Measurements from ENCODE around the gene FGD3. TPM values are rescaled to one million over a fixed set of nuclear protein-coding genes. Genes with fewer than 3 reads are reported as not detected.

FGD3 gene
- total RNA-seq, 2 donors from 2014 or later: 49.7 to 61.0 TPM

GRCh38 chr9:93025736-93026135 is 78.4 kb downstream of the FGD3 start:
- DNase-seq (ENCODE audit: low spot score in 2 of 2) (no peak), ATAC-seq (no peak)
- Mint-ChIP-seq H3K27ac (peak overlapping the region; percentile 86 to 95), H3K9me3 (no peaks in the 10 kb centered on the region), H3K36me3 (peaks cover 7 to 22% of the 10 kb centered on the region in 2 donors)

DNA sequence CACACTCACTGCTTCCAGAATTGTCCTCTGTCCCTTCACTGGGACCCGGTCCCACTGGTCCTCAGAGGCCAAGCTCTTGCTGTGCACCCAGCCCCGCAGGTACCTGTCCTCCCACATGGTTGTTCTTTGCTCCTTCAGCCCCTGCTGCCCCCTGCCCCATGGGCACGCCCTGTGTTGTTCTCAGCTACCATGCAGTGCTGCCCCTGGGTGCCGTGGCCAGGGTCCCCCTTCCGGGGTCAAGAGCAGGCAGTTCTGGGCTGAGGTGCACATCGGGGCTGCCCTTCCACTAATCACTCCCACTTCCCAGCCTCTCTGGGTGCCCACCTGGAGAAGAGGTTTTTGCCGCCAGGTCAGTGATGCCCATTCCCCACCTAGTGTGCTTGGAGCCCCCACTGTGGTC is 79.3 kb downstream of the FGD3 start:
- DNase-seq (ENCODE audit: low spot score in 2 of 2) (no peak), ATAC-seq (no peak)
- Mint-ChIP-seq H3K27ac (peak overlapping the region; percentile 14 to 86), H3K9me3 (no peaks in the 10 kb centered on the region), H3K36me3 (peaks cover 10 to 25% of the 10 kb centered on the region in 2 donors)

DNA sequence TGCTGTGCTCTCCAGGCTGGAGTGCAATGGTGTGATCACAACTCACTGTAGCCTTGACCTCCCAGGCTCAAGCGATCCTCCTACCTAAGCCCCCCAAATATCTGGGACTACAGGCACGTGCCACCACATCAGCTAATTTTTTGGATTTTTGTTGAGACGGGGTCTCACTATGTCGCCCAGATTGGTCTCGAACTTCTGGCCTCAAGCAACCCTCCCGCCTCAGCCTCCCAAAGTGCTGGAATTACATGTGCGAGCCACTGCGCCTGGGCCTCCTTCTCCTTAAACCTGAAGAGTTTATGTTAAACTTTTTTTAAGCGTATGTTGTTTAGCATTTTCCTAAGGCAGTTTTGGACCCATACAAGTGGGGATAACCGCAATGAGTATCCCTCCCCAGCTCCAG is 80.4 kb downstream of the FGD3 start:
- no peak for DNase-seq (ENCODE audit: low spot score in 2 of 2)
- peaks cover 11 to 20% of the 10 kb centered on the region in 2 donors for H3K36me3 Mint-ChIP-seq
- ATAC-seq: no peak
- no peaks in the 10 kb centered on the region for H3K9me3 Mint-ChIP-seq
- H3K27ac Mint-ChIP-seq: peak overlapping the region; percentile 86 to 98

- no peaks in the 10 kb centered on the region for H3K9me3 Mint-ChIP-seq
- ATAC-seq (peak; percentile 76 to 84), DNase-seq (ENCODE audit: low spot score in 2 of 2) (peak; percentile 44 to 80)
- peak overlapping the region; percentile 86 to 98 for H3K27ac Mint-ChIP-seq
- H3K36me3 Mint-ChIP-seq: peaks cover 11 to 15% of the 10 kb centered on the region in 2 donors
Measured at GRCh38 chr9:93028448-93029006, 81.2 kb downstream of the FGD3 start.

- peaks cover 11 to 15% of the 10 kb centered on the region in 2 donors for H3K36me3 Mint-ChIP-seq
- H3K9me3 Mint-ChIP-seq: no peaks in the 10 kb centered on the region
- DNase-seq (ENCODE audit: low spot score in 2 of 2) (no peak), ATAC-seq (no peak)
- peak overlapping the region; percentile 53 to 68 for H3K27ac Mint-ChIP-seq
Measured at GRCh38 chr9:93030642-93031628, 83.6 kb downstream of the FGD3 start.

DNA sequence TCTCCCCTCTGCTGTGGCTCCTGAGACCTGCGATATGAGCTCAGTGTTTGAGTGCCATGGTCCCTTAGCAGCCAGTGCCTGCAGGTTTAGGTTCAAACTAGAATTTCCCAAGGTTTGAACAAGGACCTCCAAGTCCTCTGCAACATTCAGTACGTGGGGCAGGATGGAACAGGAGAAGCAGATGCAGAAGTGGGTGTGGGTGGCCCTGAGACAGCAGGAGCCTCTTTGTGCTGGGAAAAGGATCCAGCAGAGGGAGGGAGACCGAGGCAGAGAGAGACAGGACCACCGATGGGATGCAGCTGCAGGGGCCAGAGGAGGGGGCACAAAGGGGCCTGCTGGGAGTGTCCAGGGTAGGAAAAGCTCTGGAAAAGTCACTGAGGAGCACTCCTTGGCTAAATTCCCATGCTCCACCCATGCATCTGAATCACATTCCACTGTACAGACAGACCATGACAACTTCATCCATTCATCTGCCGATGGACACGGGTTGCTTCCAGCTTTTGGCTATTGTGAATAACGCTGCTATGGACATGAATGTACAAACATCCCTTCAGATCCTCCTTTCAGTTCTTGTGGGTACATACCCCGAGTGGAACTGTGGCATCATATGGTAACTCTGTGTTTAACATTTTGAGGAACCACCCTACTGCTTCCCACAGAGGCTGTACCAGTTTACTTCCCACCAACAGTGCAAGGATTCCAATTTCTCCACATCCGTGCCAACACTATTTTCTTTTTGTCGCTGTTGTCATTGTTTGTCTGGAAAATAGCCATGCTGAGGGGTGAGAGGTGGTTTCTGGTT is 84.5 kb downstream of the FGD3 start:
- H3K36me3 Mint-ChIP-seq: peaks cover 11 to 15% of the 10 kb centered on the region in 2 donors

GRCh38 chr9:93032545-93032944 is 85.2 kb downstream of the FGD3 start:
- DNase-seq (ENCODE audit: low spot score in 2 of 2) (no peak), ATAC-seq (no peak)
- Mint-ChIP-seq H3K9me3 (no peaks in the 10 kb centered on the region), H3K36me3 (peaks cover 11 to 12% of the 10 kb centered on the region in 2 donors), H3K27ac (peak overlapping the region; percentile 53 to 68)

More for the DNA sequence above, 84.5 kb downstream of the FGD3 start:
- no peaks in the 10 kb centered on the region for H3K9me3 Mint-ChIP-seq
- DNase-seq (ENCODE audit: low spot score in 2 of 2) (no peak), ATAC-seq (no peak)
- peak overlapping the region; percentile 53 to 68 for H3K27ac Mint-ChIP-seq

GRCh38 chr9:93033531-93033930 is 86.2 kb downstream of the FGD3 start:
- Mint-ChIP-seq H3K36me3 (peaks cover 10 to 11% of the 10 kb centered on the region in 2 donors), H3K9me3 (no peaks in the 10 kb centered on the region), H3K27ac (peak overlapping the region; percentile 53 to 97)
- no peak for ATAC-seq
- DNase-seq (ENCODE audit: low spot score in 2 of 2): no peak

DNA sequence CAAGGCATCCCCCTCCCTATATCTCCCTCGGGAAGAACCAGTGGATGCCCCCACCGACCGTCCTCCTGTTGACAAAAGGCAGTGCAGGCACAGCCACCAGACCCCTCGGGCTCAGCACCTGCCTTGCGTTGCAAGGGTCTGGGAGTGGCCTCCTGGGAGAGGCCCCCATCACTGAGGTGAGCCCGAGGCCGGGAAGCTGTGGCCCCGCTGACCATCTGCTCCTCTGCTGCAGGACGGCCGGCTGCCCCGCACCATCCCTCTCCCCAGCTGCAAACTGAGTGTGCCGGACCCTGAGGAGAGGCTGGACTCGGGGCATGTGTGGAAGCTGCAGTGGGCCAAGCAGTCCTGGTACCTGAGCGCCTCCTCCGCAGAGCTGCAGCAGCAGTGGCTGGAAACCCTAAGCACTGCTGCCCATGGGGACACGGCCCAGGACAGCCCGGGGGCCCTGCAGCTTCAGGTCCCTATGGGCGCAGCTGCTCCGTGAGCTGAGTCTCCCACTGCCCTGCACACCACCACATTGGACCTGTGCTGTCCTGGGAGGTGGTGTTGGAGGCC is 87.9 kb downstream of the FGD3 start:
- Mint-ChIP-seq H3K27ac (peak overlapping the region; percentile 36 to 83), H3K9me3 (no peaks in the 10 kb centered on the region), H3K36me3 (peaks cover 4 to 5% of the 10 kb centered on the region in 2 donors)
- DNase-seq (ENCODE audit: low spot score in 2 of 2) (no peak), ATAC-seq (no peak)

DNA sequence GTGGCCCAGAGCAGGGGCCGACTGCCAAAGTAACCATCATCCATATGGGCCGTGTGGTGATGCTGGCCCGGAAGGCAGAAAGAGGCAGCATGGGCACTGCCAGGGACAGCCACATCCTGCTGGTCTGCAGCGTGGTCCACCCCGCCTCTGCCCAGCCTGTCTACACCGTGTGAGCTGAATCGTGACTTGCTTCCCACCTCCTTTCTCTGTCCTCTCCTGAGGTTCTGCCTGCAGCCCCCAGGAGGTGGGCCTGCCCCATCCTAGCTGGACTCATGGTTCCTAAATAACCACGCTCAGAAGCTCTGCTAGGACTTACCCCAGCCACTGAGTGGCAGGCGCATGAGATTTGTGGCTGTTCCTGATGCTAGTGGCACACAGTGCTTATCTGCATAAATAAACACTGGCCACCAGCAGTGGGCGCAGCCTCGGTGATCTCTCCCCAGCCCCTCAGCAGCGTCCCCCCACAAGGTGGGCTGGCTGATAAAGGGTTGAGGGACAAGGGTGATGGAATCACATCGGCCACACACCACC is 88.6 kb downstream of the FGD3 start:
- H3K27ac Mint-ChIP-seq: peak overlapping the region in 1 of 2 donors; percentile 83
- no peak for DNase-seq (ENCODE audit: low spot score in 2 of 2)
- no peak for ATAC-seq
- H3K9me3 Mint-ChIP-seq: no peaks in the 10 kb centered on the region
- H3K36me3 Mint-ChIP-seq: peaks cover 4 to 5% of the 10 kb centered on the region in 2 donors

- ATAC-seq: peak in 1 of 2 donors; percentile 67
- peak overlapping the region; percentile 83 to 92 for H3K27ac Mint-ChIP-seq
- peaks cover 0 to 7% of the 10 kb centered on the region in 2 donors for H3K36me3 Mint-ChIP-seq
- no peak for DNase-seq (ENCODE audit: low spot score in 2 of 2)
- peaks cover 7 to 10% of the 10 kb centered on the region in 2 donors for H3K9me3 Mint-ChIP-seq
Measured at GRCh38 chr9:93036887-93037475, 89.7 kb downstream of the FGD3 start.

- ATAC-seq (peak in 1 of 2 donors; percentile 1), DNase-seq (ENCODE audit: low spot score in 2 of 2) (no peak)
- Mint-ChIP-seq H3K36me3 (peaks cover 0 to 9% of the 10 kb centered on the region in 2 donors), H3K27ac (peak overlapping the region; percentile 83 to 92), H3K9me3 (peaks cover 9 to 10% of the 10 kb centered on the region in 2 donors)
Measured at GRCh38 chr9:93037476-93037971, 90.2 kb downstream of the FGD3 start.

GRCh38 chr9:93038918-93039317 is 91.6 kb downstream of the FGD3 start:
- ATAC-seq: no peak
- H3K9me3 Mint-ChIP-seq: peaks cover 14 to 16% of the 10 kb centered on the region in 2 donors
- peaks cover 0 to 20% of the 10 kb centered on the region in 2 donors for H3K36me3 Mint-ChIP-seq
- DNase-seq (ENCODE audit: low spot score in 2 of 2): no peak
- peak overlapping the region; percentile 47 to 66 for H3K27ac Mint-ChIP-seq

- ATAC-seq: no peak
- DNase-seq (ENCODE audit: low spot score in 2 of 2): no peak
- peaks cover 14 to 16% of the 10 kb centered on the region in 2 donors for H3K9me3 Mint-ChIP-seq
- peak overlapping the region; percentile 47 to 66 for H3K27ac Mint-ChIP-seq
- H3K36me3 Mint-ChIP-seq: peaks cover 0 to 22% of the 10 kb centered on the region in 2 donors
Measured at GRCh38 chr9:93039456-93039855, 92.1 kb downstream of the FGD3 start.

DNA sequence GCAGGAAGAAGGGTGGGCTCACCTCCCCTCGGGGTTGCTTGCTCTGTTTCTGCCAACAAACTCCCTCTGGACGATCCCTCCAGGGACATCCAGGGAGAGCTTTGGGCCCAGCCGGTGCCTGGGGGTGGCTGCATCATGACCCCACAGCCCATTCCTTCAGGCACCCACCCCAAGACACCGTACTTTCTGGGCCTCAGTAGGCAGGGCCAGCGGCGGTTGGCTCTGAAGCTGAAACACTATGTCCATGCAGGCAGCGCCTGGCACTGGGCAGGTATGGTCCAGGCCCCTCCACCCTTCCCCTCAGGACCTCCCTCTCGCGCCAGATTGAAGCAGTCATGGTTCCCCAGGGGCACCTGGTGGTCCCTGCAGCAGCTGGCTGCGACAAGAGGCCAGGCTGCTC is 92.7 kb downstream of the FGD3 start:
- peak overlapping the region in 1 of 2 donors; percentile 87 for H3K27ac Mint-ChIP-seq
- no peak for ATAC-seq
- DNase-seq (ENCODE audit: low spot score in 2 of 2): no peak
- peaks cover 0 to 22% of the 10 kb centered on the region in 2 donors for H3K36me3 Mint-ChIP-seq
- H3K9me3 Mint-ChIP-seq: peaks cover 14 to 16% of the 10 kb centered on the region in 2 donors

All from activated naive CD4-positive, alpha-beta T cell treated with anti-CD3 and anti-CD28 coated beads, Interleukin-2, amount 50 U/mL, for 72 hours (primary cell).